Measurements from ENCODE around the gene ARMC9. TPM values are rescaled to one million over a fixed set of nuclear protein-coding genes. Genes with fewer than 3 reads are reported as not detected.

The ARMC9 gene
- total and polyA plus RNA-seq, 2 of the 13 experiments (the other 11 are each of a cell fraction or from before 2014, with no cell fraction given): 9.1 to 12.8 TPM

DNA sequence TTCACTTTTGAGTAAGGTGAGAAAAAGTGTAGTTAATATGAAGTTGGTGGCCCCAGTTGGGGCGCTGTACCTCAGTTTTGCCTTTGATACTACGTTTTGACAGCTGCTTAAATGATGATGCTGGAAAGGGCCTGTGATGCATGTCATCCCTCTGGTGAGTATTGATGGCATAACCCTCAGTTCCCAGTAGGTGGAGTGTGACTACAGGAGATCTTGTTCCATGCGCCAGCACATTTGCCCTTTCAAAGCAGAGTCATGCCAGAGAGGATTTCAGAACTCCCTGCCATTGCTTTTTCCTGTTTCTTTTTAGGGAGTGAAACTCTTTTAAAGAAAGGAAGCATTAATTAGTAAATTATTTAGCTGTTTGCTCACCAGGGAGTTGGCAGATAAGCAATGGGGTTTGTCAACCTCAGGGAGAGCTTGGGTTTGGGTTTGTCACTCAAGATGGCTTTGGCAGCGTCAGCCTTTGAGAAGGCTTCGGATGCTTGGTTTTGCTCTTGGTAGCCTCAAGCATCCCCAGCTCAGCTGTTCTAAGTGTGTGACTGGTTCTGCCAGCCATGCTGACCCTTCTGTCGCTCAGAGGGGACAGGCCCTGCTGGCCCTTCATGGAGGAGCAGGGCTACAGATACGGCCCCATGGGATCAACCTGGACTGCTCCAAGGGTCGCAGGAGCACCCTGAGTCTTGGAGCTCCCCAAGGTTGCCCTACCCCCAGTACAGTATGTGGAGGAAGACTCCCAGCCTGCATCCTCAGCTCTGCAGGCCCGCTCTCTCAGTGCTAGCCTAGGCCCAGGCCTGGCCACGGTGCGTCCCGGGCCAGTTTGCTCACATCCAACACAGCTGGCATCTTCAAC is 29.1 kb downstream of the ARMC9 start:
- 77% methylated on average over 11 of the region's 12 CpGs for WGBS (ENCODE audit: low lambda C conversion rate)
- Histone ChIP-seq H2AFZ (ENCODE audit: low read length) (no peak overlapping the region), H3K27ac (ENCODE audit: extremely low read length, insufficient read depth, low read length) (no peak overlapping the region), H3K4me1 (ENCODE audit: insufficient read depth, low read length) (peaks cover 14% of the 10 kb centered on the region), H3K4me2 (ENCODE audit: low read depth, low read length) (no peak overlapping the region), H3K27me3 (ENCODE audit: control insufficient read depth in 1 of 2, insufficient read depth in 2 of 2, low read length in 2 of 2) (no peaks in the 10 kb centered on the region), H3K36me3 (replicated peaks in 1 of 2; ENCODE audit: control insufficient read depth in 1 of 2, insufficient read depth in 2 of 2, low read length in 2 of 2) (no peaks in the 10 kb centered on the region; a peak in 2 of 5 replicates), H4K20me1 (ENCODE audit: insufficient read depth, low read length) (no peaks in the 10 kb centered on the region), H3K9ac (ENCODE audit: insufficient read depth, low read depth, low read length) (no peak overlapping the region), H3K4me3 (replicated peaks in 1 of 3; ENCODE audit: insufficient read depth in 1 of 3, low read depth in 2 of 3, low read length in 3 of 3) (no peak overlapping the region), H3K79me2 (ENCODE audit: insufficient read depth, low read length) (no peaks in the 10 kb centered on the region), H3K9me3 (ENCODE audit: low read length) (no peaks in the 10 kb centered on the region)
- POLR2A ChIA-PET: interaction anchor here (0.6 to 1.4 kb wide), 3 partner anchors 185 to 237 kb away, joined by 3 to 4 read pairs (median 3); partner anchors contain the start of gene NCL
- CTCF ChIA-PET (ENCODE audit: low intra/inter-chr PET ratio, low total read pairs): interaction anchor here (0.8 to 3.2 kb wide), 8 partner anchors 70 to 224 kb away, joined by 3 to 14 read pairs (median 5); no protein-coding TSS in a partner anchor
- intact Hi-C loops (cut with micrococcal nuclease; ENCODE audit: unreplicated experiment): loop anchor here (1.0 to 2.0 kb wide), 3 partner anchors 69 to 225 kb away; no protein-coding TSS in a partner anchor
- no TSS peak for BruUV-seq (replicated peaks)
- peak; percentile 99 for ATAC-seq
- in situ Hi-C loops (cut with HindIII; ENCODE audit: extremely low pct_ligation_motif_present, low pct_unique_long_range_greater_than_20kb): loop anchor here (5.0 kb wide), 1 partner anchor 185 kb away; no protein-coding TSS in a partner anchor
- FAIRE-seq: peak; percentile 90
- DNase-seq (ENCODE audit: low spot score): peak; percentile 84
- TF ChIP-seq ZNF614 (CRISPR knock-in tag; IDR thresholded peaks at IDR 0.05; ENCODE audit: borderline replicate concordance): peak; percentile 64; the same call in 1 of the 2 replicates
- no peak for TF ChIP-seq ADNP (CRISPR knock-in tag; IDR thresholded peaks at IDR 0.05)
- TF ChIP-seq ZNF33B (CRISPR knock-in tag; IDR thresholded peaks at IDR 0.05): peak; percentile 69; the same call in 1 of the 2 replicates
- peak; percentile 64; the same call in 1 of the 2 replicates for TF ChIP-seq MIXL1 (CRISPR knock-in tag; IDR thresholded peaks at IDR 0.05)
- 0 out of 4 replicates have a peak, but pooled peaks of 1 of the 2 experiments have one; percentile 42 for TF ChIP-seq KLF16 (CRISPR knock-in tag; IDR thresholded peaks at IDR 0.05)
- TF ChIP-seq MED1 (CRISPR knock-in tag; IDR thresholded peaks at IDR 0.05): 0 out of 2 replicates have a peak, but pooled peaks have one; percentile 11
- TF ChIP-seq RXRB (CRISPR knock-in tag; IDR thresholded peaks at IDR 0.05; ENCODE audit: borderline replicate concordance): peak; percentile 31; the same call in 1 of the 2 replicates
- no peak for TF ChIP-seq ELF4 (CRISPR knock-in tag; IDR thresholded peaks at IDR 0.05; ENCODE audit: borderline replicate concordance)
- TF ChIP-seq, protein P1, sequence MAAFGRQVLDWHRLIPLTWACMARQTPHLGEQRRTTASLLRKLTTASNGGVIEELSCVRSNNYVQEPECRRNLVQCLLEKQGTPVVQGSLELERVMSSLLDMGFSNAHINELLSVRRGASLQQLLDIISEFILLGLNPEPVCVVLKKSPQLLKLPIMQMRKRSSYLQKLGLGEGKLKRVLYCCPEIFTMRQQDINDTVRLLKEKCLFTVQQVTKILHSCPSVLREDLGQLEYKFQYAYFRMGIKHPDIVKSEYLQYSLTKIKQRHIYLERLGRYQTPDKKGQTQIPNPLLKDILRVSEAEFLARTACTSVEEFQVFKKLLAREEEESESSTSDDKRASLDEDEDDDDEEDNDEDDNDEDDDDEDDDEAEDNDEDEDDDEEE (CRISPR knock-in tag; IDR thresholded peaks at IDR 0.05): no peak
- TF ChIP-seq, protein P2, sequence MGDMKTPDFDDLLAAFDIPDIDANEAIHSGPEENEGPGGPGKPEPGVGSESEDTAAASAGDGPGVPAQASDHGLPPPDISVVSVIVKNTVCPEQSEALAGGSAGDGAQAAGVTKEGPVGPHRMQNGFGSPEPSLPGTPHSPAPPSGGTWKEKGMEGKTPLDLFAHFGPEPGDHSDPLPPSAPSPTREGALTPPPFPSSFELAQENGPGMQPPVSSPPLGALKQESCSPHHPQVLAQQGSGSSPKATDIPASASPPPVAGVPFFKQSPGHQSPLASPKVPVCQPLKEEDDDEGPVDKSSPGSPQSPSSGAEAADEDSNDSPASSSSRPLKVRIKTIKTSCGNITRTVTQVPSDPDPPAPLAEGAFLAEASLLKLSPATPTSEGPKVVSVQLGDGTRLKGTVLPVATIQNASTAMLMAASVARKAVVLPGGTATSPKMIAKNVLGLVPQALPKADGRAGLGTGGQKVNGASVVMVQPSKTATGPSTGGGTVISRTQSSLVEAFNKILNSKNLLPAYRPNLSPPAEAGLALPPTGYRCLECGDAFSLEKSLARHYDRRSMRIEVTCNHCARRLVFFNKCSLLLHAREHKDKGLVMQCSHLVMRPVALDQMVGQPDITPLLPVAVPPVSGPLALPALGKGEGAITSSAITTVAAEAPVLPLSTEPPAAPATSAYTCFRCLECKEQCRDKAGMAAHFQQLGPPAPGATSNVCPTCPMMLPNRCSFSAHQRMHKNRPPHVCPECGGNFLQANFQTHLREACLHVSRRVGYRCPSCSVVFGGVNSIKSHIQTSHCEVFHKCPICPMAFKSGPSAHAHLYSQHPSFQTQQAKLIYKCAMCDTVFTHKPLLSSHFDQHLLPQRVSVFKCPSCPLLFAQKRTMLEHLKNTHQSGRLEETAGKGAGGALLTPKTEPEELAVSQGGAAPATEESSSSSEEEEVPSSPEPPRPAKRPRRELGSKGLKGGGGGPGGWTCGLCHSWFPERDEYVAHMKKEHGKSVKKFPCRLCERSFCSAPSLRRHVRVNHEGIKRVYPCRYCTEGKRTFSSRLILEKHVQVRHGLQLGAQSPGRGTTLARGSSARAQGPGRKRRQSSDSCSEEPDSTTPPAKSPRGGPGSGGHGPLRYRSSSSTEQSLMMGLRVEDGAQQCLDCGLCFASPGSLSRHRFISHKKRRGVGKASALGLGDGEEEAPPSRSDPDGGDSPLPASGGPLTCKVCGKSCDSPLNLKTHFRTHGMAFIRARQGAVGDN (CRISPR knock-in tag; IDR thresholded peaks at IDR 0.05): peak; percentile 31
- TF ChIP-seq, protein P3, sequence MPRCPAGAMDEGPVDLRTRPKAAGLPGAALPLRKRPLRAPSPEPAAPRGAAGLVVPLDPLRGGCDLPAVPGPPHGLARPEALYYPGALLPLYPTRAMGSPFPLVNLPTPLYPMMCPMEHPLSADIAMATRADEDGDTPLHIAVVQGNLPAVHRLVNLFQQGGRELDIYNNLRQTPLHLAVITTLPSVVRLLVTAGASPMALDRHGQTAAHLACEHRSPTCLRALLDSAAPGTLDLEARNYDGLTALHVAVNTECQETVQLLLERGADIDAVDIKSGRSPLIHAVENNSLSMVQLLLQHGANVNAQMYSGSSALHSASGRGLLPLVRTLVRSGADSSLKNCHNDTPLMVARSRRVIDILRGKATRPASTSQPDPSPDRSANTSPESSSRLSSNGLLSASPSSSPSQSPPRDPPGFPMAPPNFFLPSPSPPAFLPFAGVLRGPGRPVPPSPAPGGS (CRISPR knock-in tag; IDR thresholded peaks at IDR 0.05): 0 out of 2 replicates have a peak, but pooled peaks have one; percentile 16
- 0 out of 2 replicates have a peak, but pooled peaks have one; percentile 17 for TF ChIP-seq PPARG (CRISPR knock-in tag; conservative IDR thresholded peaks at IDR 0.05)
- peak; percentile 45; the same call in 1 of the 2 replicates for TF ChIP-seq CEBPG (CRISPR knock-in tag; IDR thresholded peaks at IDR 0.05)
- TF ChIP-seq, protein P4, sequence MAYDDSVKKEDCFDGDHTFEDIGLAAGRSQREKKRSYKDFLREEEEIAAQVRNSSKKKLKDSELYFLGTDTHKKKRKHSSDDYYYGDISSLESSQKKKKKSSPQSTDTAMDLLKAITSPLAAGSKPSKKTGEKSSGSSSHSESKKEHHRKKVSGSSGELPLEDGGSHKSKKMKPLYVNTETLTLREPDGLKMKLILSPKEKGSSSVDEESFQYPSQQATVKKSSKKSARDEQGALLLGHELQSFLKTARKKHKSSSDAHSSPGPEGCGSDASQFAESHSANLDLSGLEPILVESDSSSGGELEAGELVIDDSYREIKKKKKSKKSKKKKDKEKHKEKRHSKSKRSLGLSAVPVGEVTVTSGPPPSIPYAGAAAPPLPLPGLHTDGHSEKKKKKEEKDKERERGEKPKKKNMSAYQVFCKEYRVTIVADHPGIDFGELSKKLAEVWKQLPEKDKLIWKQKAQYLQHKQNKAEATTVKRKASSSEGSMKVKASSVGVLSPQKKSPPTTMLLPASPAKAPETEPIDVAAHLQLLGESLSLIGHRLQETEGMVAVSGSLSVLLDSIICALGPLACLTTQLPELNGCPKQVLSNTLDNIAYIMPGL (CRISPR knock-in tag; IDR thresholded peaks at IDR 0.05; ENCODE audit: borderline replicate concordance in 1 of 2, low read depth in 1 of 2): peak; percentile 63 to 72; a peak in 2 of 4 replicates

All from HepG2 (cell line).